Astrocyte of the cerebellum (primary cell): ENCODE results near the gene RBL1.

Source experiments
- DNase-seq: peaks from one replicate; pipeline ENCODE4 v3.0.0-alpha.2; 2011; ENCODE audit warnings: low read depth
- H3K4me3 ChIP-seq: 2 replicates; pipeline ENCODE4 v1.5.1; 2011; ENCODE audit warnings: mild to moderate bottlenecking, low read depth, low read length, moderate library complexity
- in situ Hi-C: cut with HindIII; loops from 2 replicates; pipeline ENCODE4 v1.10.0; 2017; ENCODE audit warnings: low sequenced_read_pairs
- TF ChIP-seq, protein P1 (sequence below): IDR thresholded peaks from 2 replicates; pipeline ENCODE4 v1.5.1; 2012; ENCODE audit warnings: low read length, low read depth, moderate library complexity, mild to moderate bottlenecking; ENCODE audit errors: missing control alignments

RBL1 gene

DNA sequence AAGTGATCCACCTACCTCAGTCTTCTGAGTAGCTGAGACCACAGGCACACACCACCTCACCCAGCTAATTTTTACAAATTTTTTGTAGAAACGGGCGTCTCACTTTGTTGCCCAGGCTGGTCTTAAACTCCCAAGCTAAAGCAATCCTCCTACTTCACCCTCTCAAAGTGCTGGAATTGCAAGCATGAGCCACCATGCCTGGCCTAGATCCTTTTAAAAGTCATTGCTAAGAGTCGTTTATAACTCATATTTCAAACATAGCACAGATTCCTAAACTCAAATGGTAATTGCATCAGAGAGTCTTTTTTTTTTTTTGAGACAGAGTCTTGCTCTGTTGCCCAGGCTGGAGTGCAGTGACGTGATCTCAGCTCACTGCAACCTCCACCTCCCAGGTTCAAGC is 136.6 kb downstream of the RBL1 start:
- in situ Hi-C loops: no loop called here
- TF ChIP-seq, protein P1, sequence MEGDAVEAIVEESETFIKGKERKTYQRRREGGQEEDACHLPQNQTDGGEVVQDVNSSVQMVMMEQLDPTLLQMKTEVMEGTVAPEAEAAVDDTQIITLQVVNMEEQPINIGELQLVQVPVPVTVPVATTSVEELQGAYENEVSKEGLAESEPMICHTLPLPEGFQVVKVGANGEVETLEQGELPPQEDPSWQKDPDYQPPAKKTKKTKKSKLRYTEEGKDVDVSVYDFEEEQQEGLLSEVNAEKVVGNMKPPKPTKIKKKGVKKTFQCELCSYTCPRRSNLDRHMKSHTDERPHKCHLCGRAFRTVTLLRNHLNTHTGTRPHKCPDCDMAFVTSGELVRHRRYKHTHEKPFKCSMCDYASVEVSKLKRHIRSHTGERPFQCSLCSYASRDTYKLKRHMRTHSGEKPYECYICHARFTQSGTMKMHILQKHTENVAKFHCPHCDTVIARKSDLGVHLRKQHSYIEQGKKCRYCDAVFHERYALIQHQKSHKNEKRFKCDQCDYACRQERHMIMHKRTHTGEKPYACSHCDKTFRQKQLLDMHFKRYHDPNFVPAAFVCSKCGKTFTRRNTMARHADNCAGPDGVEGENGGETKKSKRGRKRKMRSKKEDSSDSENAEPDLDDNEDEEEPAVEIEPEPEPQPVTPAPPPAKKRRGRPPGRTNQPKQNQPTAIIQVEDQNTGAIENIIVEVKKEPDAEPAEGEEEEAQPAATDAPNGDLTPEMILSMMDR: no peak
- DNase-seq: no peak
- no peak overlapping the region for H3K4me3 ChIP-seq

DNA sequence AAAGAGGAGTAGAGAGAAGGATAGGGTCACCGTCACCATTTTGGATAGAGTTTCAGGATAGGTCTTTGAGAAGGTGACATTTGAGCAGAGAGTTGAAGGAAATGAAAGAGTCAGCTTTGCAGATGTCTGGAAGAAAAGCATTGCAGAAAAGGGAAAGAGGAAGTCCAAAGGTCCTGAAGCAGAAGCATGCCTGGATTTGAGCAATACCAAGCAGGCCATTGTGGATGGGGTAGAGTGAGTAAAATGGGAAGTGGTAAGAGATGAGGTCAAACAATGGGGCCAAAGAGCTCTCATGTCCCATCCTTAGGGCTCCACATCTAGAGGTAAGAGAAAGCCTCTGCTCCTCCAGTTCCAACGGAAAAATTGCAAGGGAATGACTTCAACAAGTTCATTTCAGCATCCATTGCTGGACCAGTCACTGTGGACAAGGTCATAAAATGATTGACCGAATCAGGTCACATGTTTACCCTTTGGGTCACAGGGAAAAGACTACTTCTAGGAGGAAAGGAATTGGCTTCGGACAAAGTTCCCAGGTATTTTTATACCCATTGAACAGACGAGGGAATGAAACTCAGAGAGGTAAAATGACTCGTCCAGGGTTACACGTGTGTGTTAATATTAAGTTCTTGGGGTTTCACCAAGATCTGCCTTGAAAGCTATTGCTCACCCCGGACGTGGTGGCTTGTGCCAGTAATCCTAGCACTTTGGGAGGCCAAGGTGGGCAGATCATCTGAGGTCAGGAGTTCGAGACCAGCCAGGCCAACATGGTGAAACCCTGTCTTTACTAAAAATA is 137.7 kb downstream of the RBL1 start:
- TF ChIP-seq, protein P1: no peak
- in situ Hi-C loops: no loop called here
- no peak overlapping the region for H3K4me3 ChIP-seq
- no peak for DNase-seq

DNA sequence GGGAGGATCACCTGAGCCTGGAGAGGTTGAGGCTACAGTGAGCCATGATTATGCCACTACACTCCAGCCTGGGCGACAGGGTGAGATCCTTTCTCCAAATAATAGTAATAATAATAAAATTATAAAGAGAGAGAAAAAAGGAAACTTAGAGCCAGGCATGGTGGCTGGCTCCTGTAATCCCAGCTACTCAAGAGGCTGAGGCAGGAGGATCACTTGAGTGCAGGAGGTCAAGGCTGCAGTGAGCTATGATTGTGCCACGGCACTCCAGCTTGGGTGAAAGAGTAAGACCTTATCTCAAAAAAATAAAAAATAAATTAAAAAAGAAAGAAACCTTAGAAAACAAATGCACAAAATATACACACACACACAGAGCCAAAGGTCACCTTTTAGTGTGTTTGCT is 139.1 kb downstream of the RBL1 start:
- no peak overlapping the region for H3K4me3 ChIP-seq
- TF ChIP-seq, protein P1: no peak
- in situ Hi-C loops: no loop called here
- DNase-seq: no peak

DNA sequence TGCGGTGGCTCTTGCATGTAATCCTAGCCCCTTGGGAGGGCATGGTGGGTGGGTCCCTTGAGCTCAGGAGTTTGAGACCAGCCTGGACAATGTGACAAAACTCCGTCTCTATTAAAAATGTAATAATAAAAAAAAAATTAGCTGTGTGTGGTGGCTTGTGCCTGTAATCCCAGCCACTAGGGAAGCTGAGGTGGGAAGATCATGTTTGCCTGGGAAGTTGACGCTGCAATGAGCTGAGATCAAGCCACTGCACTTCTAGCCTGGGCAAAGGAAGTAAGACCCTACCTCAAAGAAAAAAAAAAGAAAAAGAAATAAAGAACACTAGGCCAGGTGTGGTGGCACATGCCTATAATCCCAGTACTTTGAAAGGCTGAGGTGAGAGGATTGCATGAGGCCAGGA is 139.8 kb downstream of the RBL1 start:
- TF ChIP-seq, protein P1: no peak
- in situ Hi-C loops: no loop called here
- no peak for DNase-seq
- H3K4me3 ChIP-seq: no peak overlapping the region

GRCh38 chr20:36951979-36952738 is 143.6 kb downstream of the RBL1 start:
- no peak for DNase-seq
- in situ Hi-C loops: no loop called here
- TF ChIP-seq, protein P1: no peak
- H3K4me3 ChIP-seq: peak overlapping the region; percentile 78

- in situ Hi-C loops: no loop called here
- DNase-seq: peak; percentile 94
- H3K4me3 ChIP-seq: peak within 1 kb of the TSS; percentile 78
- TF ChIP-seq, protein P1: no peak
Measured at GRCh38 chr20:36951198-36951978, 144.4 kb downstream of the RBL1 start, which contains the start of gene SAMHD1. TSS of gene SAMHD1 (minus strand) at chr20:36951708. CDS start at chr20:36951643, 65 bp downstream.
